IPS-18a (cell line): Measurements from ENCODE around the gene JMJD1C.

Source experiments
- H3K27ac ChIP-seq: one replicate; pipeline ENCODE4 v1.5.1; 2013; ENCODE audit warnings: low read length
- H3K27me3 ChIP-seq: one replicate; pipeline ENCODE4 v1.6.1; 2013; ENCODE audit warnings: mild to moderate bottlenecking, low read length; ENCODE audit not compliant: control insufficient read depth, insufficient read depth
- H3K36me3 ChIP-seq: one replicate; pipeline ENCODE4 v1.6.1; 2013; ENCODE audit warnings: low read depth, low read length; ENCODE audit not compliant: control insufficient read depth
- H3K4me1 ChIP-seq: one replicate; pipeline ENCODE4 v1.6.1; 2013; ENCODE audit warnings: low read depth, low read length; ENCODE audit not compliant: control insufficient read depth
- H3K4me3 ChIP-seq: one replicate; pipeline ENCODE4 v1.5.1; 2013; ENCODE audit warnings: low read length
- H3K9ac ChIP-seq: one replicate; pipeline ENCODE4 v1.6.1; 2013; ENCODE audit warnings: mild to moderate bottlenecking, low read length, moderate library complexity
- H3K9me3 ChIP-seq: one replicate; pipeline ENCODE4 v1.6.1; 2013; ENCODE audit warnings: low read depth, low read length; ENCODE audit not compliant: control insufficient read depth

Gene JMJD1C

DNA sequence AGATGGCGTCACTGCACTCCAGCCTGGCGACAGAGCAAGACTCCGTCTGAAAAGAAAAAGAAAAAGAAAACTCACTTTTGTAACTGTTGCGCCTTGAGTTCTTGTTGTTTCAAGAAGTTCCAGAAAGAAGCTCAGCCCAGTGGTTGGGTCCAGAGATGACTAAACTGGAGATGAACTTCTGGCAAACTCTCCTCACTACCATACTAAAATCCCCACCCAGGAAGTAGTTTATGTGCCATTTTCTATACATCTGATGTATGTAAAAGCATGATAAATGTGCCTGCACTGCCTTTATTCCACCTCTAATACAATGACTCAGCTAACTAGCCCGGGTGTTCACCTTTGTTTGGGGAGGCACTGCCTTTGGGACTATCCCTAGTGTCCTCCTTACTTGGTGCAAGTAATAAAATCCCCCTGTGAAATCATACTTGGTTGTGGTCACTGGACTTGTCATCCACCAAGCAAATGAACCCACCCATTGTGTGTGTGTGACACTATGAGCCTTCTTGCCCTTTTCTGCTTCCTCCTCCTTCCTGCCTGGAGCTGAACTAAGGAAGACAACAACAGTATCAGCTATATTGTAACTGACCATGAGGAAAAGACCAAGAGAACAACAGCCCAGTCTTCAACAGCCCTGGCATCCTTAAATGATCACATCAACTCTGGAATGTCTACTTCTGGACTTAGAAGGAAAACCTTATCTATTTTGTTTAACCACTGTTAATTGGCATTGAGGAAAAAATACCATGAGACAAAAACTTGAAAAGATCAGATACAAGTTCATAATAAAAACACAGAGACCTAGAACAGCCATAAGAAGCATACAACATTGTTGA is 33.6 kb downstream of the JMJD1C start:
- Histone ChIP-seq H3K4me3 (no peak overlapping the region), H3K9me3 (no peaks in the 10 kb centered on the region), H3K27ac (no peak overlapping the region), H3K4me1 (peaks cover 46% of the 10 kb centered on the region), H3K9ac (no peak overlapping the region), H3K27me3 (no peaks in the 10 kb centered on the region), H3K36me3 (no peaks in the 10 kb centered on the region)

DNA sequence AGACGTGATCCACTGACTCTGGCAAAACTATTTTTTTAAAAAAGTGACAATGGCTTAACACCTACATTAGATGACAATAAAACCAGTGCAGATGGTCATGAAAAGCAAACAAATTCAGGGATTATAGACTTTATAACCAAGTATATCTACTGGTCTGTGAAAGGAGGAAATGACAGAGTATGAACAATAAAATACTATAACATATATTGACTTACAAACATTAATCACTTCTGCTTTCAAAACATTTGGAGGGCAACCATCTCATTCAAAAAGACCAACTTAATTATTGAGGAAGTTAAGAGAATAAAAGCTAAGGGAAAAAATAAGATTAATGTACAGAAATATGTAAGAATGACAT is 34.8 kb downstream of the JMJD1C start:
- Histone ChIP-seq H3K27me3 (no peaks in the 10 kb centered on the region), H3K27ac (no peak overlapping the region), H3K36me3 (no peaks in the 10 kb centered on the region), H3K4me3 (no peak overlapping the region), H3K9me3 (no peaks in the 10 kb centered on the region), H3K4me1 (peaks cover 34% of the 10 kb centered on the region), H3K9ac (no peak overlapping the region)

DNA sequence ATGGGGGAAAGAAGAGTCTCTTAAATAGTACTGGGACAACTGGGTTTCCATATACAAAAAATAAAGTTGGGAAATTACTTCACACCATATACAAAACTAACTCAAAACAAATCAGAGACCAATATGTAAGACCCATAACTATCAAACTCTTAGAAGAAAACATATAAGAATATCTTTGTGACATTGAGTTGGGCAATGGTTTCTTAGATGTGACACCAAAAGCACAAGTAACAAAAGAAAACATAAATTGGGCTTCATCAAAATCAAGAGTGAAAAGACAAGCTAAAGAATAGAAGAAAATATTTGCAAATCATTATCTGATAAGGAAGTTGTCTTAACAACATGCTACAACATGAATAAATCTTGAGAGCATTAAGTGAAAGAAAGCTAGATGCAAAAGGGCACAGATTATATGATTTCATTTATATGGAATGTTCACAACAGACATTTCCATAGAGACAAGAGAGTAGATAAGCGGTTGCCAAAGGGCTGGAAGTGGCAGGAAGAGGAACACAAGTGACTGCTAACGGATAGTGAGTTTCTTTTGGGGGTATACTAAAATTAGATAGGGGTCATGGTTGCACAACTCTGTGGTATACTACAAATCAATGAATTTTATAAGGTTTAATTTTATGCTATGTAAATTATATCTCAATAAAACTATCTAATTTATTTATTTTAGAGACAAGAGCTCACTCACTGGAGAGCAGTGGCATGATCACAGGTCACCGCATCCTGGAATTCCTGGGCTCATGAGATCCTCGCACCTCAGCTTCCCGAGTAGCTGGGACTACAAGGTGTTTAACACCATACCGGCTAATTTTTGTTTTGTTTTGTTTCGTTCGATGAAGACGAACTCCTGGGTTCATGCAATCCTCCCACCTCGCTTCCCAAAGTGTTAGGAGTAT is 35.4 kb downstream of the JMJD1C start:
- no peaks in the 10 kb centered on the region for H3K27me3 ChIP-seq
- no peaks in the 10 kb centered on the region for H3K9me3 ChIP-seq
- peaks cover 28% of the 10 kb centered on the region for H3K4me1 ChIP-seq
- H3K4me3 ChIP-seq: no peak overlapping the region
- no peak overlapping the region for H3K9ac ChIP-seq
- H3K27ac ChIP-seq: no peak overlapping the region
- no peaks in the 10 kb centered on the region for H3K36me3 ChIP-seq

DNA sequence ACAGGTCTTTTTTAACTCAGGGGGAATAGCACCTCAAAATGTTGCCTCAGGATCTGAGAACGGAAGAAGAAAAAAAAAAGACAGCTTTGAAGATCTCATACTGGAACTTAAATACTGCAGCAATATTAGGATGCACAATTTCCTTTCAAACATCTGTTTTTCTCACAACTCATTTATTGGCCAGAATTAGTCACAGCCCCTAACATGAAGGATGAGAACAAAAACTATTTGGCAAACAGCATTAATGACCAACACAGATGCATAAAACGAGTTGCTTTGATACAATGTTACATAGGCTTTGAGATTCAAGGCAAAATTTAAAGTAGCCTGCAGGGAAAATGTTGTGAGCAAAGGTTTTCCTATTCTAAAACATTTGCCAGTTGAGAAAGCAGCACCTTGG is 36.5 kb downstream of the JMJD1C start:
- H3K9ac ChIP-seq: no peak overlapping the region
- H3K27me3 ChIP-seq: no peaks in the 10 kb centered on the region
- peaks cover 17% of the 10 kb centered on the region for H3K4me1 ChIP-seq
- H3K27ac ChIP-seq: no peak overlapping the region
- H3K9me3 ChIP-seq: no peaks in the 10 kb centered on the region
- H3K36me3 ChIP-seq: no peaks in the 10 kb centered on the region
- H3K4me3 ChIP-seq: no peak overlapping the region

DNA sequence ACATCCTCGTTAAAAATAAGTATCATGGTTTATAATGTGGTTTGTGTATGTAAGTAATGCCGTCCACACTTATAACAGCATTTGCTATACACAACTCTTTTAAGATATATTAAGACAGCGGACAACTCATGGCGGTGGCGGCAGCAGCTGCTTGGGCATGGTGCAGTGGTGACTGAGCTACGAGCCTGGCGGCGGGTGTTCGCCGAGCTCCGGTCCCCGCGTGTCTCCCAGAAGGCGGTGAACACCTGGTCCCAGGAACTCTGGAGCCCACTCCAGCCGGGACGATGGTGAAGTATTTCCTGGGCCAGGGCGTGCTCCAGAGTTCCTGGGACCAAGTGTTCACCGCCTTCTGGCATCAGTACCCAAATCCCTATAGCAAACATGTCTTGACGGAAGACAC is 38.8 kb downstream of the JMJD1C start:
- Histone ChIP-seq H3K4me1 (peaks cover 15% of the 10 kb centered on the region), H3K27ac (no peak overlapping the region), H3K4me3 (no peak overlapping the region), H3K9ac (no peak overlapping the region), H3K36me3 (no peaks in the 10 kb centered on the region), H3K9me3 (no peaks in the 10 kb centered on the region), H3K27me3 (no peaks in the 10 kb centered on the region)

DNA sequence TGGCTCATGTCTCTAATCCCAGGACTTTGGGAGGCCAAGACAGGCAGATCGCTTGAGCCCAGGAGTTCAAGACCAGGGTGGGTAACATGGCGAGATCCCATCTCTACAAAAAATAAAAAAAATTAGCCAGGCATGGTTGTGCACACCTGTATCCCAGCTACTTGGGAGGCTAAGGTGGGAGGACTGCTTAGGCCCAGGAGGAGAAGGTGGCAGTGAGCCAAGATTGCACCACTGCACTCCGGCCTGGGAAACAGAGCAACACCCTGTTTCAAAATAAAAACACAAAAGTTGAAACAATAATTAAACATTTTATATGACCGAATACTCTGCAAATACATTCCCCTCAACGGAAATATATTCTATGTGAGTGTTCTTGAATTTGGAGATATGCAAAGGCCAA is 40.3 kb downstream of the JMJD1C start:
- Histone ChIP-seq H3K27ac (no peak overlapping the region), H3K9ac (no peak overlapping the region), H3K4me1 (peaks cover 15% of the 10 kb centered on the region), H3K36me3 (no peaks in the 10 kb centered on the region), H3K4me3 (no peak overlapping the region), H3K9me3 (no peaks in the 10 kb centered on the region), H3K27me3 (no peaks in the 10 kb centered on the region)

DNA sequence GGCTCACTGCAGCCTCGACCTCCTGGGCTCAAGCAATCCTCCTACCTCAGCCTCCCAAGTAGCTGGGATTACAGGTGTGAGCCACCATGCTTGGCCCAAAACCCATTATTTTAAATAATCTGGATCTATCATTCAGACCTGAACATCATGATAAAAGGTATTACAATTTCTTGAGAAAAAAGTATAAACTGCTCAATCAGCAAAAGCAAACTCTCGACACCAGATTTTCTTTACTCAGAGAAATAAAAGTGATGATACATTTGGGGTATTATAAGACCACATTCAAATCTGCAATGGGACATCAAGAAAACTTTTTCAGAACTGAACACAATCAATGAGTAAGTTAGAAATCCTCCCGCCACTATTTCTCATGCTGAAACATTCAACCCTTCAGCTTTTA is 41.2 kb downstream of the JMJD1C start:
- H3K36me3 ChIP-seq: no peaks in the 10 kb centered on the region
- H3K27me3 ChIP-seq: no peaks in the 10 kb centered on the region
- H3K9ac ChIP-seq: no peak overlapping the region
- no peak overlapping the region for H3K27ac ChIP-seq
- H3K9me3 ChIP-seq: no peaks in the 10 kb centered on the region
- H3K4me1 ChIP-seq: peaks cover 6% of the 10 kb centered on the region
- H3K4me3 ChIP-seq: no peak overlapping the region

DNA sequence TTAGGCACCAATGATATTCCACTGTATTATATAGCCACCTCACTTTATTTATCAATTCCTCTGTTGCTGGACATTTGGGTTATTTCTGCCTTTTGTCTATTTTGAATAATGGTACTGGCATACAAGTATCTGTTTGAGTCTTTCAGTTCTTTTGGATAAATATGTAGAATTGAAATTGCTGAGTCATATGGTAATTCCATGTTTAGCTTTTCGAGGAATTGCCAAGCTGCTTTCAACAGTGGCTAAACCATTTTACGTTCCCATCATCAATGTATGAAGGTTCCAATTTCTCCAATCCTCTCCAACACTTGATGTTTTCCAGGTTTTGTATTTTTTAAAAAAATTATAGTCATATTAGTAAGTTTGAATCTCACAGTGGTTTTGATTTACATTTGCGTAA is 42.3 kb downstream of the JMJD1C start:
- Histone ChIP-seq H3K9me3 (no peaks in the 10 kb centered on the region), H3K4me3 (no peak overlapping the region)

DNA sequence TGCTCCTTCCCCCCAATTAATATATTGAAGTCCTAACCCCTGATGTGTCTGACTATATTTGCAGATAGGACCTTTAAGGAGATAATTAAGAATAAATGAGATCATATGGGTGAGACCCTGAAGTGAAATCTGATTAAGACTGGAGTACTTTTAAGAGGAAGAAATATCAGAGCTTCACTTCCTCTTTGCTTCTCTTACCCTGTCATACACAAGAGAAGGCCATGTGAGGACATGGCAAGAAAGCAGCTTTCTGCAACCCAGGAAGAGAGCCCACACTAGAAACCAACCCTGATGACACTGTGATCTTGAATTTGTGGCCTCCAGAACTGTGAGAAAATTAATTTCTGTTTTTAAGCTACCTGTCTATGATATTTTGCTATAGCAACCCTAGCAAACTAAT is 44.2 kb downstream of the JMJD1C start:
- H3K4me3 ChIP-seq: no peak overlapping the region
- H3K36me3 ChIP-seq: no peaks in the 10 kb centered on the region
- peaks cover 14% of the 10 kb centered on the region for H3K4me1 ChIP-seq
- H3K27me3 ChIP-seq: no peaks in the 10 kb centered on the region
- no peak overlapping the region for H3K9ac ChIP-seq
- H3K27ac ChIP-seq: no peak overlapping the region
- H3K9me3 ChIP-seq: no peaks in the 10 kb centered on the region

More for the DNA sequence above, 42.3 kb downstream of the JMJD1C start:
- H3K27me3 ChIP-seq: no peaks in the 10 kb centered on the region
- no peaks in the 10 kb centered on the region for H3K36me3 ChIP-seq
- no peak overlapping the region for H3K27ac ChIP-seq
- no peak overlapping the region for H3K9ac ChIP-seq
- H3K4me1 ChIP-seq: no peaks in the 10 kb centered on the region

DNA sequence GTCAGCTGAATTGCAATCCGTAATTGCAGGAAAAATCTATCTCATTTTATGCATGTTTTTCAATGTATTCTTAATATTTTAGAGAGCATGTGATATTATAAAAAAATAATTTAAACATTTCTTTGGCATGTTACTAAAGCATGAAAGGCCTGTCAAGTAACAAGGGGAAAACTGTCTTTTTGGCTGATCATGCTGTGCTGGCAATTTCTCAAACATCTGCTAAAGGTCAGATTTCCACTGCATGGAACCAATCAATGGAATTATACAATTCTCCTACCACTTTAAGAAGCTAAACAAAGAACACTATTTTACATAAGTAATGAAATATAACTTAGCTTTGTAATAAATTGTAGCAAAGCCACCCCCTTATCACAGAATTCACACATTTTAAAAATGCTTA is 49.4 kb downstream of the JMJD1C start:
- Histone ChIP-seq H3K9me3 (no peaks in the 10 kb centered on the region), H3K4me1 (peaks cover 22% of the 10 kb centered on the region), H3K27me3 (no peaks in the 10 kb centered on the region), H3K9ac (no peak overlapping the region), H3K36me3 (no peaks in the 10 kb centered on the region), H3K4me3 (no peak overlapping the region), H3K27ac (no peak overlapping the region)

DNA sequence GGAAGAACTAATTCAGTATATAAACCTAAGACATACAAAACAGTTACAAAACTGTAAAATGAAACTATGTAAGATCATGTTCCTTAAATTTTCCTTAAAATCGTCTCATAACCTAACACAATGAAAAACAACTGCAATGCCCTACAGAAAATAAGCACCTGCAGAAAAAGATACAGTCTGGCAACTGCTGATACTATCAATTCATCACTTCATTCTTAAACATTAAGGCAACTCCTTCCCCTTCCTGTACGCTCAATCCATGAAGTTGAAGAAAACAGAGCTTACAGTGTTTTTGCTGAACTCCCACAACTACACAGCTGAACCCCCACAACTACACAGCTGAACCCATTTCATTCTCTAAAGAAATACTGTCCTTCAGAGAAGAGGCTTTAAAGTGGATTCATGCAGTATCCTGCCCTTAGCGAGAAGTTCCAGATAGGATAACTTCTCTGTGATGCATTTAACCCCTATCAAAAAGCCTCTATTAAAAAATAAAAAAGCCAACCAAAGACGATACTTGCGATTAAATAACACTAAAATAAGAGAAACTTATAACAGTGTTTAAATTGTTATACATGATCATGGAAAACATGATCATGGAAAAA is 50.0 kb downstream of the JMJD1C start:
- Histone ChIP-seq H3K27me3 (no peaks in the 10 kb centered on the region), H3K27ac (no peak overlapping the region), H3K9me3 (no peaks in the 10 kb centered on the region), H3K9ac (no peak overlapping the region), H3K4me3 (no peak overlapping the region), H3K36me3 (no peaks in the 10 kb centered on the region), H3K4me1 (peaks cover 22% of the 10 kb centered on the region)
